ENCODE results near the gene NGLY1.

The NGLY1 gene

GRCh38 chr3:25707268-25707926 lies 75.8 kb downstream of the NGLY1 start:
- no peak for DNase-seq

GRCh38 chr3:25706213-25706612 lies 77.0 kb downstream of the NGLY1 start:
- no peak for DNase-seq

- DNase-seq: no peak
Observed at GRCh38 chr3:25697553-25697952, 85.7 kb downstream of the NGLY1 start.

GRCh38 chr3:25695731-25696420 lies 87.4 kb downstream of the NGLY1 start:
- no peak for DNase-seq

- no peak for DNase-seq
Observed at GRCh38 chr3:25693238-25693637, 90.0 kb downstream of the NGLY1 start.

GRCh38 chr3:25692341-25692740 lies 90.9 kb downstream of the NGLY1 start:
- no peak for DNase-seq

- no peak for DNase-seq
Observed at GRCh38 chr3:25690768-25691533, 92.3 kb downstream of the NGLY1 start.

GRCh38 chr3:25689226-25689625 lies 94.0 kb downstream of the NGLY1 start:
- no peak for DNase-seq

- no peak for DNase-seq
Observed at GRCh38 chr3:25687742-25688141, 95.5 kb downstream of the NGLY1 start.

- no peak for DNase-seq
Observed at GRCh38 chr3:25686766-25687165, 96.5 kb downstream of the NGLY1 start.

GRCh38 chr3:25683882-25684281 lies 99.4 kb downstream of the NGLY1 start:
- DNase-seq: no peak

- DNase-seq: no peak
Observed at GRCh38 chr3:25683410-25683809, 99.8 kb downstream of the NGLY1 start.

- no peak for DNase-seq
Observed at GRCh38 chr3:25679642-25680302, 103.5 kb downstream of the NGLY1 start.

- no peak for DNase-seq
Observed at GRCh38 chr3:25679166-25679565, 104.1 kb downstream of the NGLY1 start.

GRCh38 chr3:25678581-25678980 lies 104.7 kb downstream of the NGLY1 start:
- no peak for DNase-seq

GRCh38 chr3:25677121-25677520 lies 106.1 kb downstream of the NGLY1 start:
- DNase-seq: no peak

- no peak for DNase-seq
Observed at GRCh38 chr3:25674670-25675069, 108.6 kb downstream of the NGLY1 start.

GRCh38 chr3:25673738-25674298 lies 109.4 kb downstream of the NGLY1 start:
- no peak for DNase-seq

All from activated CD4-positive, alpha-beta T cell treated with anti-CD3 and anti-CD28 coated beads, Interleukin-2, amount 50 U/mL, for 1 hour (primary cell).